Neuronal stem cell (in vitro differentiated cells): ENCODE results near the gene ARHGAP42.

ENCODE experiments used
- DNase-seq: peaks from one replicate; pipeline ENCODE4 v3.0.0-alpha.2; 2013; ENCODE audit warnings: low spot score
- H2AFZ ChIP-seq: one replicate; pipeline ENCODE4 v1.6.1; 2013; ENCODE audit warnings: mild to moderate bottlenecking, low read length, inconsistent platforms
- H2AK5ac ChIP-seq: 2 replicates; pipeline ENCODE4 v1.6.1; 2013; ENCODE audit warnings: low read depth, mild to moderate bottlenecking, inconsistent platforms, low read length, moderate library complexity, mixed read lengths
- H2BK120ac ChIP-seq: 2 replicates; pipeline ENCODE4 v1.6.1; 2013; ENCODE audit warnings: low read depth, mild to moderate bottlenecking, inconsistent platforms, low read length, moderate library complexity, mixed read lengths
- H2BK12ac ChIP-seq: one replicate; pipeline ENCODE4 v1.6.1; 2013; ENCODE audit warnings: low read length, inconsistent platforms
- H2BK15ac ChIP-seq: 2 replicates; pipeline ENCODE4 v1.6.1; 2013; ENCODE audit warnings: mild to moderate bottlenecking, low read length, inconsistent platforms, mixed read lengths
- H2BK5ac ChIP-seq: one replicate; pipeline ENCODE4 v1.6.1; 2013; ENCODE audit warnings: inconsistent platforms, mild to moderate bottlenecking, low read length, moderate library complexity
- H3K14ac ChIP-seq: one replicate; pipeline ENCODE4 v1.6.1; 2013; ENCODE audit warnings: low read length, inconsistent platforms
- H3K18ac ChIP-seq: 2 replicates; pipeline ENCODE4 v1.6.1; 2013; ENCODE audit warnings: low read length, inconsistent platforms
- H3K23ac ChIP-seq: 2 replicates; pipeline ENCODE4 v1.6.1; 2013; ENCODE audit warnings: low read depth, mild to moderate bottlenecking, mixed read lengths, low read length, inconsistent platforms; ENCODE audit not compliant: poor library complexity
- H3K27ac ChIP-seq: replicated peaks from 3 replicates; pipeline ENCODE4 v1.5.1; 2013; ENCODE audit warnings: low read length, inconsistent platforms
- H3K27me3 ChIP-seq, 3 experiments: 2 replicates each; pipeline ENCODE4 v1.6.1; 2013; ENCODE audit warnings: low read length in 3 of 3, mild to moderate bottlenecking in 2 of 3, inconsistent platforms in 1 of 3, low read depth in 1 of 3, mixed read lengths in 1 of 3, moderate library complexity in 1 of 3; ENCODE audit not compliant: control insufficient read depth in 3 of 3, insufficient read depth in 3 of 3
- H3K36me3 ChIP-seq, 2 donors: replicated peaks in 1 of 2; 2 replicates each; pipeline ENCODE4 v1.6.1; 2013; ENCODE audit warnings: low read length in 2 of 2; ENCODE audit not compliant: control insufficient read depth in 2 of 2, insufficient read depth in 2 of 2
- H3K4ac ChIP-seq: 2 replicates; pipeline ENCODE4 v1.6.1; 2013; ENCODE audit warnings: inconsistent platforms, mild to moderate bottlenecking, low read length, moderate library complexity
- H3K4me1 ChIP-seq, 2 donors: 1 replicate in 1 of 2; 2 replicates in 1 of 2; pipeline ENCODE4 v1.6.1; 2013; ENCODE audit warnings: low read length in 2 of 2, low read depth in 1 of 2; ENCODE audit not compliant: control insufficient read depth in 2 of 2, insufficient read depth in 1 of 2
- H3K4me2 ChIP-seq: one replicate; pipeline ENCODE4 v1.6.1; 2013; ENCODE audit warnings: mild to moderate bottlenecking, low read length, inconsistent platforms; ENCODE audit not compliant: insufficient read depth, poor library complexity, severe bottlenecking
- H3K4me3 ChIP-seq, 2 donors: 2 replicates each; pipeline ENCODE4 v1.5.1; 2013; ENCODE audit warnings: low read length in 2 of 2, mild to moderate bottlenecking in 2 of 2, inconsistent platforms in 1 of 2, moderate library complexity in 1 of 2
- H3K79me1 ChIP-seq: one replicate; pipeline ENCODE4 v1.6.1; 2013; ENCODE audit warnings: low read depth, mild to moderate bottlenecking, inconsistent platforms, low read length, moderate library complexity
- H3K9ac ChIP-seq: one replicate; pipeline ENCODE4 v1.6.1; 2013; ENCODE audit warnings: mild to moderate bottlenecking, low read depth, low read length, inconsistent platforms; ENCODE audit not compliant: poor library complexity
- H3K9me3 ChIP-seq, 2 donors: replicated peaks in 1 of 2; 2 replicates each; pipeline versions ENCODE3 to v1.6.1; 2013; ENCODE audit warnings: low read length in 2 of 2, mild to moderate bottlenecking in 2 of 2, inconsistent platforms in 1 of 2, low read depth in 1 of 2, mixed read lengths in 1 of 2, moderate library complexity in 1 of 2; ENCODE audit not compliant: control insufficient read depth in 2 of 2, insufficient read depth in 1 of 2
- H4K8ac ChIP-seq: one replicate; pipeline ENCODE4 v1.6.1; 2013; ENCODE audit warnings: low read depth, mild to moderate bottlenecking, inconsistent platforms, low read length, moderate library complexity
- H4K91ac ChIP-seq: one replicate; pipeline ENCODE4 v1.6.1; 2013; ENCODE audit warnings: low read length, low read depth, mild to moderate bottlenecking, inconsistent platforms; ENCODE audit not compliant: poor library complexity
- WGBS, 2 donors: extraction: QIAGEN DNeasy Blood & Tissue Kit; methylation state at CpG; one replicate each; pipeline ENCODE4 v1.1.7; 2013; ENCODE audit warnings: missing lambda C conversion rate in 2 of 2, mixed read lengths in 1 of 2; ENCODE audit not compliant: insufficient read length in 2 of 2, insufficient replicate concordance in 1 of 2; ENCODE audit errors: extremely low coverage in 2 of 2; 5-methylcytosine and 5-hydroxymethylcytosine counted together

The ARHGAP42 gene

DNA sequence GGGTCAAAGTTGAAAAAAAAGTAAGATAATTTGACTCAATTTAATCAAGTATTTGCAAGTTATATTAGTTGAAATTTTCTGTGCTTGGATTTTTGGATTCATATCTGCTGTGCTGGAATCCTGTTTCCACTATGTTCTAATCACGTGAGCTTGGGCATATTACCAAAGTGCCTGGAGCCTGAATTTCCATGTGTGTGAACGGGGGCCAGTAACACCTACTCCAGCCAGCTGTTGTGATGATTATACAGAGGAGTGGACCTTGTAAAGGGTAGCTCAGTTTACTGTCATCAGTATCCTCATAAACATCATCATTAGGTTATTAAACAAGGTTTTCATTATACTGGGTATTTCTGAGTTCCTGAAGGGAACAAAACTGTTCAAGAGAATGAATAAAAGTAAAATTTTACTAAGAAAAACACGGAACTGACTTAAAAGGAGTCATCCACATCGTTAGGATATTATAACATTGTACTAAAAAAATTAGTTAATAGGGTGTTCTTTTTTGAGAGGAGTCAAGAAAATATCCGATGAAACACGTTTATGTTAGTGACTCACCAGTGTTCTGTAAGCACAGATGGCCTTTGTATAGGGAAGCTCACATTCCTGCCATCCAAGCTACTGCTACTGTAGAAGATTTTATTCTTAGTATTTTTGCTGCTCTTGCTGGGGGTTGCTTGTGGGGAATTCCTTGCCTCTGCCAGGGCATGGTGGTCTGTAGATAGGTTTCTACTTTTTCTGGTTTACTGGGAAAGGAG is 144.1 kb downstream of the ARHGAP42 start:
- Histone ChIP-seq H3K27me3 (no peaks in the 10 kb centered on the region), H3K9me3 (no peaks in the 10 kb centered on the region), H3K79me1 (no peaks in the 10 kb centered on the region), H2BK120ac (no peak overlapping the region), H4K8ac (no peak overlapping the region), H2BK12ac (no peak overlapping the region), H3K27ac (no peak overlapping the region), H3K4me1 (peaks cover 3 to 8% of the 10 kb centered on the region in 2 donors), H3K4ac (no peak overlapping the region), H4K91ac (no peak overlapping the region), H3K14ac (no peak overlapping the region), H3K36me3 (no peaks in the 10 kb centered on the region), H2BK15ac (no peak overlapping the region), H2AFZ (no peak overlapping the region), H2BK5ac (no peak overlapping the region), H3K4me2 (no peak overlapping the region), H2AK5ac (no peak overlapping the region), H3K9ac (no peak overlapping the region), H3K18ac (no peak overlapping the region), H3K23ac (no peak overlapping the region), H3K4me3 (no peak overlapping the region)
- DNase-seq = no peak
- no CpG with 5 or more reads among the region's 6 CpGs for WGBS, 2 donors

GRCh38 chr11:100831929-100832494 is 144.9 kb downstream of the ARHGAP42 start:
- Histone ChIP-seq H3K9me3 (no peaks in the 10 kb centered on the region), H2AK5ac (no peak overlapping the region), H2AFZ (no peak overlapping the region), H4K91ac (no peak overlapping the region), H4K8ac (no peak overlapping the region), H2BK12ac (no peak overlapping the region), H3K23ac (no peak overlapping the region), H3K9ac (no peak overlapping the region), H3K27ac (no peak overlapping the region), H3K4ac (no peak overlapping the region), H3K4me3 (no peak overlapping the region), H3K36me3 (no peaks in the 10 kb centered on the region), H3K79me1 (no peaks in the 10 kb centered on the region), H3K27me3 (no peaks in the 10 kb centered on the region), H3K14ac (no peak overlapping the region), H3K4me1 (peaks cover 3 to 8% of the 10 kb centered on the region in 2 donors), H2BK120ac (no peak overlapping the region), H3K4me2 (no peak overlapping the region), H2BK15ac (no peak overlapping the region), H3K18ac (no peak overlapping the region), H2BK5ac (no peak overlapping the region)
- DNase-seq = no peak
- no CpG with 5 or more reads among the region's 5 CpGs for WGBS, 2 donors

DNA sequence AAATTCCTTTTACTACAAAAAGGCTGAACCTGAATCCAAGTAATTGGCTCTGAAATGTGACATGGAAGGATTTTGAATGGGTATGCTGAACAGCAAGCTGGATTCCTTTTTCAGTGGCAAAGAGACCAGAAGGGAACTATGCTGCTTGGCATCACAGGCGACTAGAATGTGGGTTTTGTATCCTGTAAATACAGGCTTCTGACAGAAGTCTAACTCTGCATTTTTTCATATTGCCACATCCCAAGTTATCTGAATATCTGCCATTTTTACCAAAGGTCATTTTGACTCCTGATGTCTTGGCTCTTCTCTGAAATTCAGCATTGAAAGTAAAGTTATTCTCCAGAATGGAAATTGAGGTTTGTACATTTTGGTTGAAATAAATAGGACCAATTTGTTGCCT is 145.7 kb downstream of the ARHGAP42 start:
- H3K4me2 ChIP-seq = no peak overlapping the region
- H3K27me3 ChIP-seq = no peaks in the 10 kb centered on the region
- H2BK15ac ChIP-seq = no peak overlapping the region
- no peak overlapping the region for H3K14ac ChIP-seq
- no peak overlapping the region for H2BK120ac ChIP-seq
- no peaks in the 10 kb centered on the region for H3K79me1 ChIP-seq
- peaks cover 2 to 7% of the 10 kb centered on the region in 2 donors for H3K4me1 ChIP-seq
- no peak overlapping the region for H2AFZ ChIP-seq
- H3K18ac ChIP-seq = no peak overlapping the region
- H3K9ac ChIP-seq = no peak overlapping the region
- no peaks in the 10 kb centered on the region for H3K9me3 ChIP-seq
- no peak overlapping the region for H4K91ac ChIP-seq
- H3K27ac ChIP-seq = no peak overlapping the region
- no peak overlapping the region for H2BK5ac ChIP-seq
- H3K23ac ChIP-seq = no peak overlapping the region
- H4K8ac ChIP-seq = no peak overlapping the region
- no peak overlapping the region for H2AK5ac ChIP-seq
- no peak overlapping the region for H3K4ac ChIP-seq
- WGBS, 2 donors = no CpG with 5 or more reads among the region's 1 CpG
- H2BK12ac ChIP-seq = no peak overlapping the region
- no peaks in the 10 kb centered on the region for H3K36me3 ChIP-seq
- no peak for DNase-seq
- H3K4me3 ChIP-seq = no peak overlapping the region

- H2AK5ac ChIP-seq = no peak overlapping the region
These were observed 146.2 kb downstream of the ARHGAP42 start for GRCh38 chr11:100833276-100833675.

More at GRCh38 chr11:100833276-100833675, 146.2 kb downstream of the ARHGAP42 start:
- H3K23ac ChIP-seq = no peak overlapping the region
- no peak overlapping the region for H2BK12ac ChIP-seq
- H3K79me1 ChIP-seq = no peaks in the 10 kb centered on the region
- no peak overlapping the region for H2BK15ac ChIP-seq
- H3K18ac ChIP-seq = no peak overlapping the region
- no peak overlapping the region for H4K8ac ChIP-seq
- no peak overlapping the region for H3K4ac ChIP-seq
- peaks cover 0 to 4% of the 10 kb centered on the region in 2 donors for H3K4me1 ChIP-seq
- no peak overlapping the region for H2BK120ac ChIP-seq
- H3K27me3 ChIP-seq = no peaks in the 10 kb centered on the region
- no peak overlapping the region for H2BK5ac ChIP-seq
- H3K14ac ChIP-seq = no peak overlapping the region
- no peaks in the 10 kb centered on the region for H3K36me3 ChIP-seq
- no peak overlapping the region for H3K27ac ChIP-seq
- no peaks in the 10 kb centered on the region for H3K9me3 ChIP-seq
- no peak overlapping the region for H3K4me3 ChIP-seq
- H3K9ac ChIP-seq = no peak overlapping the region
- H4K91ac ChIP-seq = no peak overlapping the region
- H2AFZ ChIP-seq = no peak overlapping the region
- DNase-seq = no peak
- H3K4me2 ChIP-seq = no peak overlapping the region
